K562 (cell line): Measurements from ENCODE around the gene PARP9. TPM values are rescaled to one million over a fixed set of nuclear protein-coding genes. Genes with fewer than 3 reads are reported as not detected.

Experiments used
- EP400 ChIP-seq: fragments of 450-650 bp; IDR thresholded peaks from 2 replicates; pipeline ENCODE4 v1.6.1; 2017; ENCODE audit warnings: antibody characterized with exemption, mild to moderate bottlenecking, moderate library complexity
- ETV5 ChIP-seq: sonication (generic); formaldehyde crosslinking; IDR thresholded peaks from 2 replicates; pipeline ENCODE4 v1.4.0; 2020; ENCODE audit warnings: low read depth, mild to moderate bottlenecking, missing genetic modification reagents
- NFIC ChIP-seq: fragments of 450-650 bp; IDR thresholded peaks from 2 replicates; pipeline ENCODE4 v1.6.1; 2017; ENCODE audit warnings: mild to moderate bottlenecking, inconsistent platforms
- RBBP5 ChIP-seq: fragments of 200-600 bp; sonication (generic); IDR thresholded peaks from 2 replicates; pipeline ENCODE4 v1.6.1; 2012; ENCODE audit warnings: borderline replicate concordance, mild to moderate bottlenecking, low read length, control low read depth, inconsistent platforms; ENCODE audit not compliant: insufficient read depth, poor library complexity, severe bottlenecking
- RBM34 ChIP-seq: fragments of 200-400 bp; formaldehyde crosslinking; IDR thresholded peaks from 2 replicates; pipeline ENCODE4 v1.6.1; 2018; ENCODE audit warnings: low read length, borderline replicate concordance; ENCODE audit not compliant: insufficient read depth
- SIX5 ChIP-seq, 2 experiments: IDR thresholded peaks; 2 replicates each; pipeline ENCODE4 v1.6.1; 2011; ENCODE audit warnings: low read length in 2 of 2, borderline replicate concordance in 1 of 2, low read depth in 1 of 2, mild to moderate bottlenecking in 1 of 2, moderate library complexity in 1 of 2; ENCODE audit not compliant: insufficient read depth in 1 of 2
- SREBF2 ChIP-seq: sonication (generic); formaldehyde crosslinking; IDR thresholded peaks from 2 replicates; pipeline ENCODE4 v1.4.0; 2020; ENCODE audit warnings: mild to moderate bottlenecking, missing genetic modification reagents
- SUPT5H ChIP-seq: fragments of 450-650 bp; IDR thresholded peaks from 2 replicates; pipeline ENCODE4 v1.6.1; 2016
- ZNF57 ChIP-seq: fragments of 450-650 bp; formaldehyde crosslinking; IDR thresholded peaks from 2 replicates; pipeline ENCODE4 v1.4.0; 2020; ENCODE audit warnings: mild to moderate bottlenecking, moderate library complexity
- polyA plus RNA-seq, 8 experiments: library from polyadenylated mRNA; depleted of rRNA in 4 of 8; stranded (reverse) in 5 of 8; unstranded in 3 of 8; fragments of >200 nt; fragmentation: Nextera tagmentation in 2 of 8; fragmentation: Illumina TruSeq in 1 of 8; extraction: Ambion mirVana in 2 of 8; extraction: Trizol in 1 of 8; gene quantifications; 2 replicates each; pipeline versions ENCODE4 v1.2.1 to v1.2.3, GENCODE V29; 2011 to 2014; ENCODE audit warnings: inconsistent platforms in 1 of 8, missing spikeins in 1 of 8
- total RNA-seq, 7 experiments: library from RNA; depleted of rRNA in 6 of 7; stranded (reverse); fragments of >200 nt in 6 of 7; fragmentation: Illumina TruSeq in 2 of 7; extraction: Trizol in 2 of 7; gene quantifications; 2 replicates each; pipeline versions ENCODE4 v1.2.1 to v1.2.3, GENCODE V29; 2011 to 2021; ENCODE audit warnings: low replicate concordance in 1 of 7
- TF ChIP-seq, protein P1 (sequence below): sonication (generic); formaldehyde crosslinking; IDR thresholded peaks from 2 replicates; pipeline ENCODE4 v1.8.0; 2022; ENCODE audit warnings: missing genetic modification reagents, mild to moderate bottlenecking, moderate library complexity, borderline replicate concordance
- TF ChIP-seq, protein P2 (sequence below), 2 experiments: fragments of 150-350 bp in 1 of 2; IDR thresholded peaks; 2 replicates each; pipeline ENCODE4 v1.6.1; 2012 to 2016; ENCODE audit warnings: low read depth in 2 of 2, low read length in 2 of 2, mild to moderate bottlenecking in 1 of 2, moderate library complexity in 1 of 2

PARP9 gene
- total and polyA plus RNA-seq, 9 of the 15 experiments (the other 6 are each of a cell fraction or from before 2014, with no cell fraction given), result 2.1 to 4.8 (median 3.4) TPM

DNA sequence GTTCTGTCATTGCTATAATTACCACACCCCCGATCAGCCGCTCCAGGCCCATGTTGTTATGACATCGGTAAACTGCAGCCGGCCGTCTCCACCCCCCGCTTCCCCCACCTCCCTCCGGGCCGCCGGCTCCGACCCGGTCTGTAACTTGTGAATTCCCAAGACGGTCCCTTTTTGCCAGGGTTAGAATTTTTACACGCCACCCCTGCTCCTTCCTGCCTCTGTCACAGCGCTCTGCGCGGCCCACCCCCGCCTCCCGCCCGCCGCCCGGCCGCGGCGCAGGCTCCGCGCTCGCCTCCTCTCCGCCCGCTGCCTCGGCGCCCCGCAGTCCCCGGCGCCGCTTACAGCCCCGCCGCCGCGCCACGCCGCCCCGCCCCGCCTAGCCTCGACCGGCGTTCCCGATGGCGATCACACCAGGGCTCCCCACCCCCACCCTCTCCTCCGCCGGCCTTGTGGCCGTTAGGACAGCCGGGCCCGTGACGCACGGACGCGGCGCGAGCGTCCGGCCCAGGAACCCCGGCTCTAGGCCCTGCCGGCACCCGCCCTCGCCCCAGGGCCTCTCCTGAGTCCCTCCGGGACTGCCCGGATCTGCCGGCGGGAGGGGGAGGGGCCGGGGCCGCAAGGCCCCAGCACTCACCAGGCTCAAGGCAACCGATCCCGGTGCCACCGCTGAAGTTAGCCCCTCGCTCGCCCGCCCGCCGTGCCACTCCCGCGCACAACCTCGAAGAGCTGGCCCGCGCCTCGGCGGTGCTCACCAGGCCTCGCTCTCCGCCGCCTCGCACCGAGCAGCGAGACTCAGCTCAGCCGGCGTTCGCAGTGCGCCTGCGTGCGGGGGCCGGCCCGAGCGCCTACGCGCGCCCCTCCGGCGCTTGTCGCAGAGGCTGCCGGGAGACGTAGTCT lies 49.7 kb downstream of the PARP9 start, which contains the start of gene KPNA1 (continued):
- TF ChIP-seq, protein P1, sequence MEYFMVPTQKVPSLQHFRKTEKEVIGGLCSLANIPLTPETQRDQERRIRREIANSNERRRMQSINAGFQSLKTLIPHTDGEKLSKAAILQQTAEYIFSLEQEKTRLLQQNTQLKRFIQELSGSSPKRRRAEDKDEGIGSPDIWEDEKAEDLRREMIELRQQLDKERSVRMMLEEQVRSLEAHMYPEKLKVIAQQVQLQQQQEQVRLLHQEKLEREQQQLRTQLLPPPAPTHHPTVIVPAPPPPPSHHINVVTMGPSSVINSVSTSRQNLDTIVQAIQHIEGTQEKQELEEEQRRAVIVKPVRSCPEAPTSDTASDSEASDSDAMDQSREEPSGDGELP, result peak; percentile 6; the same call in 1 of the 2 replicates
- TF ChIP-seq ETV5 (peak; percentile 37; the same call in 1 of the 2 replicates), RBBP5 (peak; percentile 84), SREBF2 (CRISPR knock-in tag) (no peak), SUPT5H (peak; percentile 86), RBM34 (peak; percentile 52; the same call in 1 of the 2 replicates), ZNF57 (CRISPR knock-in tag) (no peak), NFIC (0 out of 2 replicates have a peak, but pooled peaks have one; percentile 17), SIX5 (IDR thresholded peaks at IDR 0.05; ENCODE audit: borderline replicate concordance in 1 of 2, insufficient read depth in 1 of 2, low read depth in 1 of 2, low read length in 2 of 2) (peak; percentile 61 to 74; a peak in 3 of 4 replicates), EP400 (peak; percentile 67; the same call in 1 of the 2 replicates)
- TF ChIP-seq, protein P2, sequence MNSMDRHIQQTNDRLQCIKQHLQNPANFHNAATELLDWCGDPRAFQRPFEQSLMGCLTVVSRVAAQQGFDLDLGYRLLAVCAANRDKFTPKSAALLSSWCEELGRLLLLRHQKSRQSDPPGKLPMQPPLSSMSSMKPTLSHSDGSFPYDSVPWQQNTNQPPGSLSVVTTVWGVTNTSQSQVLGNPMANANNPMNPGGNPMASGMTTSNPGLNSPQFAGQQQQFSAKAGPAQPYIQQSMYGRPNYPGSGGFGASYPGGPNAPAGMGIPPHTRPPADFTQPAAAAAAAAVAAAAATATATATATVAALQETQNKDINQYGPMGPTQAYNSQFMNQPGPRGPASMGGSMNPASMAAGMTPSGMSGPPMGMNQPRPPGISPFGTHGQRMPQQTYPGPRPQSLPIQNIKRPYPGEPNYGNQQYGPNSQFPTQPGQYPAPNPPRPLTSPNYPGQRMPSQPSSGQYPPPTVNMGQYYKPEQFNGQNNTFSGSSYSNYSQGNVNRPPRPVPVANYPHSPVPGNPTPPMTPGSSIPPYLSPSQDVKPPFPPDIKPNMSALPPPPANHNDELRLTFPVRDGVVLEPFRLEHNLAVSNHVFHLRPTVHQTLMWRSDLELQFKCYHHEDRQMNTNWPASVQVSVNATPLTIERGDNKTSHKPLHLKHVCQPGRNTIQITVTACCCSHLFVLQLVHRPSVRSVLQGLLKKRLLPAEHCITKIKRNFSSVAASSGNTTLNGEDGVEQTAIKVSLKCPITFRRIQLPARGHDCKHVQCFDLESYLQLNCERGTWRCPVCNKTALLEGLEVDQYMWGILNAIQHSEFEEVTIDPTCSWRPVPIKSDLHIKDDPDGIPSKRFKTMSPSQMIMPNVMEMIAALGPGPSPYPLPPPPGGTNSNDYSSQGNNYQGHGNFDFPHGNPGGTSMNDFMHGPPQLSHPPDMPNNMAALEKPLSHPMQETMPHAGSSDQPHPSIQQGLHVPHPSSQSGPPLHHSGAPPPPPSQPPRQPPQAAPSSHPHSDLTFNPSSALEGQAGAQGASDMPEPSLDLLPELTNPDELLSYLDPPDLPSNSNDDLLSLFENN (IDR thresholded peaks at IDR 0.05; ENCODE audit: low read depth in 2 of 2, low read length in 2 of 2), result 0 out of 4 replicates have a peak, but pooled peaks of 1 of the 2 experiments have one; percentile 40
